ENCODE data around the gene SLC4A9. TPM values are rescaled to one million over a fixed set of nuclear protein-coding genes. Genes with fewer than 3 reads are reported as not detected.

SLC4A9 gene
- total RNA-seq, 1 donor, result not detected

DNA sequence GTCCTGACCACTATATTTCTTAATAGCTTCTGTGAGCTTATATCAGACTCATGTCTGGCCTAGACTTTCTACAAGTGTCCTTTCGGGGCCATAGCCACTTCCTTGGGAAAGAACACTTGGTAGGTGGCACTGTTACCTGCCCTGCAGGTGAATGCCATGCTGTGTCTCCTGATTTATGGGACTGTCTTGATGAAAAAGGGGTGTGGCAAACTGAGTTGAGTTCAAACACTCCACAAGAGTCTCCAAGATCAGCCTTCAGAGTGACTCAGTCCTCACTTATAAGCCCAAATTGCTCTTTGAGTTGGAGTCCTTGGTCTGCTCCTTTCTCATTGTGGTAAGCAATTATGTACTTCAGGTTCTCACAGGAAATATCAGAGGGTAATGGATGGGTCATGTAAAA, 31.7 kb downstream of the SLC4A9 start:
- TF ChIP-seq, protein P1, sequence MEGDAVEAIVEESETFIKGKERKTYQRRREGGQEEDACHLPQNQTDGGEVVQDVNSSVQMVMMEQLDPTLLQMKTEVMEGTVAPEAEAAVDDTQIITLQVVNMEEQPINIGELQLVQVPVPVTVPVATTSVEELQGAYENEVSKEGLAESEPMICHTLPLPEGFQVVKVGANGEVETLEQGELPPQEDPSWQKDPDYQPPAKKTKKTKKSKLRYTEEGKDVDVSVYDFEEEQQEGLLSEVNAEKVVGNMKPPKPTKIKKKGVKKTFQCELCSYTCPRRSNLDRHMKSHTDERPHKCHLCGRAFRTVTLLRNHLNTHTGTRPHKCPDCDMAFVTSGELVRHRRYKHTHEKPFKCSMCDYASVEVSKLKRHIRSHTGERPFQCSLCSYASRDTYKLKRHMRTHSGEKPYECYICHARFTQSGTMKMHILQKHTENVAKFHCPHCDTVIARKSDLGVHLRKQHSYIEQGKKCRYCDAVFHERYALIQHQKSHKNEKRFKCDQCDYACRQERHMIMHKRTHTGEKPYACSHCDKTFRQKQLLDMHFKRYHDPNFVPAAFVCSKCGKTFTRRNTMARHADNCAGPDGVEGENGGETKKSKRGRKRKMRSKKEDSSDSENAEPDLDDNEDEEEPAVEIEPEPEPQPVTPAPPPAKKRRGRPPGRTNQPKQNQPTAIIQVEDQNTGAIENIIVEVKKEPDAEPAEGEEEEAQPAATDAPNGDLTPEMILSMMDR (IDR thresholded peaks at IDR 0.05; ENCODE audit: insufficient read depth, low read length), result no peak
- H3K4me3 ChIP-seq (ENCODE audit: low read depth, low read length), result no peak overlapping the region
- DNase-seq (ENCODE audit: low read depth), result no peak

DNA sequence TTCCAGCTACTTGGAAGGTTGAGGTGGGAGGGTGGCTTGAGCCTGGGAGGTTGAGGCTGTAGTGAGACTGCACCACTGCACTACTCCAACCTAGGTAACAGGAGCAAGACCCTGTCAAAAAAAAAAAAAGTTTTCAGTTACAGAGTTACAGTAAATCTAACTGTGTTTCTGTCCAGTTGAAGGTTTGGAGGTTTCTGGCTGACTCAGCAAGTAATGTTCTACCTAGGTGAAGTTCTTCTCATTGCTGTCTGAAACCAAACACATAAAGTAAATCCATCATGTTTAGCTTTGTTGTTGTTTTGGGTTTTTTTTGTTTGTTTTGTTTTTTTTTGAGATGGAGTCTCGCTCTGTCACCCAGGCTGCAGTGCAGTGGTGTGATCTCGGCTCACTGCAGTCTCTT, 33.7 kb downstream of the SLC4A9 start:
- no peak overlapping the region for H3K4me3 ChIP-seq (ENCODE audit: low read depth, low read length)
- no peak for DNase-seq (ENCODE audit: low read depth)
- TF ChIP-seq, protein P1 (IDR thresholded peaks at IDR 0.05; ENCODE audit: insufficient read depth, low read length), result no peak

DNA sequence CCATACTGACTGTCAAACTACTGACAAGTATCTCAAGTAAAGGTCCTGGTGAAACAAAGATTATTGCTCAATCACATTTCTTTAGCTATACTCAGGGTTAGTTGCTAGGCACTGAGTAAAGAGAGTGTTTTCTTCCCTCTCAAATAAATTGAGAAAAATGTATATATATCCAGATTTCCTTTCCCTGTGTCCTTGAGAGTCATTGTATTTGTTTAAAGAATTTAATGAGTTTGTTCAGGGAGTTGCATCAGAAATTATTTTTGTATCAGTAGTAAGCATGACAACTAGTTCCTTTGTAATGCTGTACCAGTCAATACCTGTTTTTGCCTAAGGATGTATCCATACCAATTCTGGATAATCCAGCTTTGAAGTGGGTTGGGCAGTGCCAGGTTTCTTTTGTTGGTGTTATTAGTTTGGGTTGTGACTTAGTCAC, 38.4 kb downstream of the SLC4A9 start:
- TF ChIP-seq, protein P1 (IDR thresholded peaks at IDR 0.05; ENCODE audit: insufficient read depth, low read length), result no peak
- no peak for DNase-seq (ENCODE audit: low read depth)
- no peak overlapping the region for H3K4me3 ChIP-seq (ENCODE audit: low read depth, low read length)

DNA sequence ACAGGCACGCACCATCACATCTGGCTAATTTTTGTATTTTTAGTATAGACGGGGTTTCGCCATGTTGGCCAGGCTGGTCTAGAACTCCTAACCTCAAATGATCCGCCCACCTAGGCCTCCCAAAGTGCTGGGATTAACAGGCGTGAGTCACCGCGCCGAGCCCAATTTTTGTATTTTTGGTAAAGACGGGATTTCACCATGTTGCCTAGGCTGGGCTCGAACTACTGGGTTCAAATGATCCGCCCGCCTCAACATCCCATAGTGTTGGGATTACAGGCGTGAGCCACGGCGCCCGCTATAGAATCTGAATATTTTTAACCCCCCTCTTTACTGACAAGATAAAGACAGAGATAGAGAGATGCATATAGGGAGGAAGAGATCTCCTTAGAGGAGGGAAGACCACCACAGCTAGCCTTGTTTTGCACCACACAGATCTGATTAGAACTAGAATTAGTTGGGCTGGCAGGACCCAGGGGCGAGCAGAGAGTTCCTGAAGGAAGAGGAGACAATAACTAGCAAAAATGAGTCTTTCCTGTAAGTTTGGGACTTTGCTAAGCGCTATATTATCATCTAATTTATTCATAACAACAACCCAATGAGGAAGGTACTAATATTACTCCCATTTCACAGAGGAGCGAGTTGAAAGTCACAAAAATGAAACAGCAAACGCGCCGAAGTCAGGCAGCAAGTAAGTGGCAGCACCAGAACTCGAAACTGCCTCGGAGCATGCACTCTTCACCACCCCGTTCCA, 40.2 kb downstream of the SLC4A9 start:
- DNase-seq (ENCODE audit: low read depth), result no peak
- H3K4me3 ChIP-seq (ENCODE audit: low read depth, low read length), result peak overlapping the region; percentile 98
- TF ChIP-seq, protein P1 (IDR thresholded peaks at IDR 0.05; ENCODE audit: insufficient read depth, low read length), result no peak

DNA sequence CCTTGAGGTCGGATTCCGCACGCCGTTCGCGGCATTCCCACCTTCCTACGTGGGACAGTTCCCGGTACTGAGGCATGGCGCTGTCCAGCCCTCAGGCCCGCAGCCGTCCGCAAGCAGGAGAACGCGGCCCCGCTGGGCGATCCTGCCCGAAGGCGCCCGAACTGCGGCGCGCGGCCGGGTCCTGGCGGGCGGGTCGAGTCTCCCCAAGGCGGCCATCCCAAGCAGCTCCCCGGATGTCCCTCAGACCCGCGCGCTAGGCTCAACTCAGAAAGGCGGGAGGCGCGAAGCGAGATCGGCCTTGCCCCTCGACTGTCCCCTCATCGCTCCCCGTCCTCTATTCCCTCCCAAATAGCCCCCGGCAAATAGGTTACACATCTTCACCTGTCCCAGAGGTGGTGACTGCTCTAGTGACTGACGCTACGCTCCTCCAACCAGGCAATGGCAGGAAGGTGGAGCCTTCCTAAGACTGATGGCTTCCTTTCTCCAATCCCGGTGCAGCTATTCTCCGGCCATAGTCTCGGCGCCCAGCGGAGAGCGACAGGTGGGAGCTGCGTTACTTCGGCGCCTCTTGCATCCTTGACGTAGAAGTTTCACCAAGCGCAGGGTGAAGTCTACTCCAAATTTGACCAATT, 40.9 kb downstream of the SLC4A9 start:
- H3K4me3 ChIP-seq (ENCODE audit: low read depth, low read length), result peak overlapping the region; percentile 98
- DNase-seq (ENCODE audit: low read depth), result peak; percentile 98
- TF ChIP-seq, protein P1 (IDR thresholded peaks at IDR 0.05; ENCODE audit: insufficient read depth, low read length), result no peak

DNA sequence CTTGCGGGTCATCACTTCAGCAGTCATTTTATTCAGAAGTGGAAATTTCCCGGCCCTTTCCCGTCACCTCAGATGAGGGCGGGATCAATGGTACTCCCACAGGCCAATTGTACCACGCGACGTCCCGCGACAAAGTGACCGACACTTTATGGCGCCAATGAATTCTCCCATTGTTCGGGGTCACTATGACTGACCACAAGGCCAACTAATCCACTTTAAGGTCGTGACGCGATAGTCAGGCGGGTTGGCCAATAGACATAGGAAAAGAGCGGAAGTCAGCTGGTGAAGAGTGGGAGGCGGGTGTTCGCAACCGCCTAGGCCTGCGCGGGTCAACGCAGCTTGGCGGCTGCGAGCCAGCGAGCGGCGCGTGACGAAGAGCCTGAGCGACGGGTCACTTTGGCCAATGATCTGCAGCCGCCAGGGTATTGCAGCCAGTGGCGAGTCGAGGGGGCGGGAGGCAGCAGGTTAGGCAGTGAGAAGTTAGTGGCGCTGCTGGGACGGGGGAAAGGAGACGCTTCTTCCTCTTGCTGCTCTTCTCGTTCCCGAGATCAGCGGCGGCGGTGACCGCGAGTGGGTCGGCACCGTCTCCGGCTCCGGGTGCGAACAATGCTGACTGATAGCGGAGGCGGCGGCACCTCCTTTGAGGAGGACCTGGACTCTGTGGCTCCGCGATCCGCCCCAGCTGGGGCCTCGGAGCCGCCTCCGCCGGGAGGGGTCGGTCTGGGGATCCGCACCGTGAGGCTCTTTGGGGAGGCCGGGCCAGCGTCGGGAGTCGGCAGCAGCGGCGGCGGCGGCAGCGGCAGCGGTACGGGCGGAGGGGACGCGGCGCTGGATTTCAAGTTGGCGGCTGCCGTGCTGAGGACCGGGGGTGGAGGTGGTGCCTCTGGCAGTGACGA, 41.6 kb downstream of the SLC4A9 start, which contains the start of gene ANKHD1:
TSS of gene ANKHD1 (plus strand) at position 472 of the 896 bp plus-strand sequence. CDS start at position 607, 135 bp downstream.
- peak; percentile 100 for DNase-seq (ENCODE audit: low read depth)
- TF ChIP-seq, protein P1 (IDR thresholded peaks at IDR 0.05; ENCODE audit: insufficient read depth, low read length), result no peak
- peak within 1 kb of the TSS; percentile 98 for H3K4me3 ChIP-seq (ENCODE audit: low read depth, low read length)

Data from fibroblast of the aortic adventitia (primary cell).